ENCODE measurements around the gene TMPRSS3.

GRCh38 chr21:42403611-42404231 is 7.9 kb upstream of the TMPRSS3 start, which contains the start of gene UBASH3A:
- TF ChIP-seq CTCF (IDR thresholded peaks at IDR 0.05) (no peak), POLR2A (IDR thresholded peaks at IDR 0.05) (no peak)
